ENCODE measurements around the gene TIFAB.

TIFAB gene

GRCh38 chr5:135441350-135441831 is 10.8 kb downstream of the TIFAB start:
- DNase-seq = peak; percentile 73

DNA sequence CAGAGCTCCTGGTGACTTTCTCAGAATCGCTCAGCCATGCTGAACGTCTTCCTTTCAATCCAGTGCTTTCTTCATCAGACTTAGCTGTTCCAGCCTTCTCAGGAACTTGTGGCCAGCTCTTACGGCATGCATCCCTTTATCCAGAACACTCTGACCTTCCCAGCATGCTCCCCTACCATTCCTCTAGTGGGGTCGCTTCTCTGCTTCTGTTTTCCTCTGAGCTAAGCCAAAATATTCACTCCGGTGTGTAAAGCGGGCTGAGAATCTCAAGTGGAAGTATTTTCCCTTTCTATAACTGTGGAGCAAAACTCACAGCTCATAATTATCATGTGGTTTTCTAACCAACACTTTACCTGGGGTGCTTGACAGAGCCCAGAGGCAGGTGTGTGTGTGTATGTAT is 11.2 kb downstream of the TIFAB start:
- DNase-seq = no peak

- peak; percentile 83 for DNase-seq
These were observed 12.6 kb downstream of the TIFAB start for GRCh38 chr5:135439231-135440205.

GRCh38 chr5:135438636-135439221 is 13.4 kb downstream of the TIFAB start:
- DNase-seq = peak; percentile 61

- DNase-seq = peak; percentile 87
These were observed 14.2 kb downstream of the TIFAB start for GRCh38 chr5:135437796-135438560.

DNA sequence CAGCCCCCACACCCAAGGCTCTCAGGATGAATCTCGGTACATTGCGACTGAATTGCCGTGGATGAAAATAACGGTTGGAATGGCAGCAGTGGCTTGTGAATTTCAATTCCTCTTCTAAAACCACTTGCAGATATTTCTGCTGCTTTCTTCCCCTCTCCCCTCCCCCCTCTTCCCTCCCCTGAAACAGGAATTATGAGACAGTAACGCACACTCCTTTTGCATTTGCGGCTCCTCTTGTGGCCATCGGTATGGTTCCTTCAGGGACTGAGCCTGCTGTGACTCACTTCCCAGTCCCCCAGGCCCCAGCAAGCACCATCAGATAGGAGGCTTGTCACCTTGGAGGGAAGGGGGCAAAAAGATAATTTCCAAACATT is 14.7 kb downstream of the TIFAB start:
- no peak for DNase-seq

DNA sequence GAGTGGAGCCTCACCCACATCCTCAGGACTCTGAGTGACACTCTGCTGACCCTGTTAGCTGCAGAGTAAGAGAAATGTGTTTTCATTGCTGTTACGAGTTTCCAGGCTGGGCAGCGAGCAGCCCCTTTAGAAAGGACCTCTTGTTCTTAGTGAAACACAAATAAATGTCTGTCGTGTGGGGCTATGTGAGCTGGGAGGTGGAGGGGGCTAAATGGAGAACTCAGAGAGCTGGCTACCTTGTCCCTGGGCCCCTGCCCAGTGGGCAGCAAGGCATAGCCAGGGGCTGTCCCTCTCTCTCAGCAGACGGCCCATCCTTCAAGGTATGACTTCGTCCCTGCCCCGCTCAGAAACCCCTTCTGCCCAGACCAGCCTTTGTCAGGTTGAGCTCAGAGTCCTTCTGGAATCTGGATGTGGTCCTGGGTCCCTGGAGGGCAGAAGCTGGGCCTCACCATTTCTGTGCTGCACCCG is 15.2 kb downstream of the TIFAB start:
- DNase-seq = peak; percentile 56

- no peak for DNase-seq
These were observed 16.5 kb downstream of the TIFAB start for GRCh38 chr5:135435467-135436330.

GRCh38 chr5:135434591-135435466 is 17.3 kb downstream of the TIFAB start:
- DNase-seq = no peak

DNA sequence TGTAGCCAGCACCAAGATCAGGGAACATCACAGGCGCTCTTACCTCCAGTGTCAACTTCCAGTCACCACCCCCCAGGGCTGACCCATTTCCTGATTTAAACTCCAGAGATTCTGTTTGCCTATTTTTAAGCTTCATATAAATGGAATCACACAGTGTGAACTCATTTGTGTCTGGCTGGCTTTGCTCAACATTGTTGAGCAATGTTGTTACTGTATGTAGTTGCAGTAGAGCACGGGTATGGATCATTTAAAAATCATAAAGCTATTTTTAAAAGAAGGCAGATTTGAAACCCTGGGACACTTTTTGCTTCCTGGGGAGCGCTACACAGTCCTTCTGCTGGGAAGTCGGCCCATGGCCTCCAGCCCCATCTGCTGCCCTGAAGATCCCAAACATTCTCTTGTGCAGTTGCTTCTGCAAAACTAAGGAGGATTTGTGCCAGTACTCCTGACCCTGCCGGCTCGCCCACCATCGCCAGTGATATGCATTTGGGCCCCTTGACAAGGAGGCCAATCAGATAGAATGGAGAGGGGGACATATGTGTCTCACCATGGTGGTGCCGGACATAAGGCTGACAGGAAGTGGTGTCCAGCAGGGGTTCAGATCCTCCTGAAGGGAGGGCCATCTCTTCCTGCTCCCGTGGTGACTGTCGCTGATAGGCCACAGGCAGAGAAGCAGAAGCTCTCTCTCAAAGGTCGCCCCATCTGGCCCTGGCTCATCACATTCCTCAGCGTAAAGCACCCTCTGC is 18.3 kb downstream of the TIFAB start:
- DNase-seq = no peak

GRCh38 chr5:135432113-135432512 is 20.0 kb downstream of the TIFAB start:
- no peak for DNase-seq

GRCh38 chr5:135430135-135430437 is 22.1 kb downstream of the TIFAB start:
- no peak for DNase-seq

- peak; percentile 72 for DNase-seq
These were observed 22.6 kb downstream of the TIFAB start for GRCh38 chr5:135429301-135430134.

DNA sequence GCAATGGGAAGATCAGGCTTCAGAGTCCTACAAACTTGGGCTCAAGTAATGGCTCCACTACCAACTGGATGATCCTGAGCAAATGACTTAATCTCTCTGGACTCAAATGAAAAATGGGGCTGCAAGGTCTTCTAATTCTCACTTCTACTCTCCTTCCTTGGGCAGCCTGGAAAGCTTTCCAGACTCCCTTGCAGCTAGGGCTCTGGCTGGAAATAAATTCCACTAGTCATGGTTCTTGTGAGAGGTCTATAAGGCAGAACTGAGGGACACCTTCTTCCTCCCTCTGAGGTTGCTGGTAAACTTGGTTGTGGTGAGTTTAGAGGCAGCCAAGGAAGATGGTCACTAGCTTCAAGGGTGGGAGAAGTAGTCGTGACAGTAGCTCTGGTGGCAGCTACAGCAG is 23.6 kb downstream of the TIFAB start:
- no peak for DNase-seq

DNA sequence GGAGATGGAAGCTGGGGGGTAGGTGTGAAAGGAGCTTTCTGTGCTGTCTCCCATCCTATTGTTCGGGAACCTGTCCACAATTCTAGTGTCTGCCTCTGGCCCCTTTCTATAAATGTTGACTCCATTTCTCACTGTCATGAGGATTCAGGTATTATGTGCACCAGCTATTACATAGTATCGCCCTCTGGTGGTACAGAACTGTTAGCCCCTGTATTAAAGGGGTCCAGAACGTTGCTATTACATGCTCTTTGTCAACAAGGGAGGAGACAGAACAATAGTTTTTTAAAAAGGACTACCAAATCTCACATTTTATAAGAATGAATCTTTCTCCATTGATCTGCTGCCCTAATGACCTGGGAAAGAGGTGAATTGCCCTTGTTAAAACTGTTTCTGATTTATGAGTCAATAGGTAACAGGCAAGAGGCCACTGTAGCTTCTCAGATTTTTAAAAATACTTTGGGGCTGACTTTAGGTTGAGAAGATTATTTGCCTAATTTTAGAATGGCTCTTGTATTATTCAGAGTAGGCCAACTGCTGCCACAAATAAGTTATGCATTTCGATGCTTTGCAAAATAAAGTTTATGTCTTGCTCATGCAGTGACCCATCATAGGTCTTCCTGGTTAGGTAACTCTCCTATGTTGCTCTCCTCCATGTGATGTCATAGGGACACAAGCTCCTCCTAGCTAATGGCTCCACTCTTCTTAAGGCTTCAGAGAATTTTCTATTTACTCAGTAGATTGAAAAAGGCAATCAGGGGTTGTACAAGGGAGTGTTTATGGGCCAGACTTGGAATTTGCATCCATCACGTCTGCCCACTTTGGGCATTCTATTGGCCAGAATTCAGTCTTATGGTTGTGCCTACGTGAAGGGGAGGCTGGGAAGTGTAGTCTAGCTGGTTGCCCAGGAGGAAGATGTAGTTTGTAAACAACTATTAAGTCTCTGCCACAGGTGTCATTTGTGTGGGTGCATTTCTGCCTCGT is 25.8 kb downstream of the TIFAB start:
- DNase-seq = no peak

DNA sequence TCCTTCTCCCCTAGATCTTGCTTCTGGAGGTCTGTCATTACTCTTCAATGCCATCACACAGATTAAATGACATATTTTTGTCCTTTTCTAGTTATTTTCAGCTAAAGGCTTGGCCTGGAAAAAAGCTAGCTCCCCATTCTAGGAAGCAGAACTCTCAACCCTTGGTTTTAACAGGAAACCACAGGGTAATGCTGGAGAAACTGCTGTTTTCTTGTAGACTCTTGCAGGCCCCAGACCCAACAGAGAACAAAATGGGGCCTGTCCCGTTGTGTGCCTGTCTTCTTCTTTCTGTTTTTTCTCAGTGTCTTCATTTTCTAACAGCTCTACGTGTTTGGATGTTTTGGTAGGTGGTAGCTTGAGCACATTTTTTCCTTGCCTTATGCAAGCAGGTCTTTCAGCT is 26.5 kb downstream of the TIFAB start:
- DNase-seq = no peak

DNA sequence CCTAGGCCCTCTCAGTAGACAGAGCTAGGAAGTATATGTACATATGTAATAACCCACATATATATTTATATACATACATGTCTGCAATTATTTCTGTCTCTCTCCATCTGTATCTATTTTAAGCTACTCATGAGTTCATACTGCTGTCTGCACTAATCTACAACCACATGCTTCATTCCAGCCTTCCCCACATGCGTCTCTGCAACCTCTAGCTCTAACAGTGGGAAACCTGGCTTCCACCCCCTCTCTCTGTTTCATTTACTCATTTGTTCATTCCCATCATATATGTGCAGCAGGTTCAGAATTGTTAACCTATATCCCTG is 28.3 kb downstream of the TIFAB start:
- no peak for DNase-seq

DNA sequence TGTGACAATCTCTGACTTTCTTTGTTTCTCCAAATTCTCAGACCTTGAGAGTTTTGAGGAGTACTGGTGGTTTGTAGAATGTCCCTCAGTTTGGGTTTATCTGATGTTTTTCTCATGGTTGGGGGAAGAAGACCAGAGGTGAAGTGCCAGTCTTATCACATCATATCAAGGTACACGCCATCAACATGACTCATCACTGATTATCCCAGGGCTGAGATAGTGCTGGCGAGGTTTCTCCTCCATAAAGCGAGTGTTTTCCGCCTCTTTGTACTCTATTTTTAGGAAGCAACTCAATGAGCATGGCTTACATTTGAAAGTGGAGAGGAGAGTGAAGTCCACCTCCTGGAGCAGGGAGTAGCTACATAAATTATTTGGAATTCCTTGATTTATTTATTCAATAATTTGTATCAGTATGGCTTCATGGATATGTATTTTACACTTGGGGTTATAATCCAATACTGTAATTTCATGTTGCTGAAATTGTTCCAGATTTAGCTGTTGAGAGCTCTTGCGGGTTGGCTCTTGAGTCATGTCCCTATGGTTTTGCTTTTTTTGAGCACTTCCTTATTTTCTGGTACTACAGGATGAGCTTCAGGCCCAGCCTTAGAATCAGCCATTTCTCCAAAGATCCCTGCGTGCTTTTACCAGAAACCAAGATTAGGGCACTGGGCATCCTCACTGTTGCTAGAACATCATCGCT is 28.9 kb downstream of the TIFAB start:
- no peak for DNase-seq
